WTC11 (cell line): Measurements from ENCODE around the gene NT5C1A. TPM values are rescaled to one million over a fixed set of nuclear protein-coding genes. Genes with fewer than 3 reads are reported as not detected.

Experiments used
- ATAC-seq: fragments of 200-7000 bp; cut with Tn5 transposase; 2 replicates; pipeline ENCODE4 v1.10.0; 2021; ENCODE audit warnings: mild to moderate bottlenecking, moderate library complexity
- CTCF ChIA-PET: fragments of 300-600 bp; sonication (Branson Sonifier 250); formaldehyde crosslinking; loops from one replicate; lab custom pipeline; 2021; ENCODE audit warnings: antibody characterized with exemption; lab: Charles Lee
- POLR2A ChIA-PET: fragments of 350-600 bp; sonication (Branson Sonifier 250); formaldehyde crosslinking; loops from one replicate; lab custom pipeline; 2021; ENCODE audit warnings: antibody characterized with exemption; lab: Charles Lee
- DNase-seq: peaks from one replicate; pipeline ENCODE4 v3.0.0; 2021; ENCODE audit warnings: low spot score
- H3K27ac Mint-ChIP-seq: 2 replicates; pipeline ENCODE4 v1.8.0; 2021; ENCODE audit warnings: mixed read lengths
- H3K27me3 Mint-ChIP-seq: 2 replicates; pipeline ENCODE4 v1.8.0; 2021; ENCODE audit warnings: low read depth, mild to moderate bottlenecking, moderate library complexity, mixed read lengths
- H3K36me3 Mint-ChIP-seq: 2 replicates; pipeline ENCODE4 v1.8.0; 2021; ENCODE audit warnings: mixed read lengths
- H3K4me1 Mint-ChIP-seq: 2 replicates; pipeline ENCODE4 v1.8.0; 2022; ENCODE audit warnings: mixed read lengths
- H3K4me3 Mint-ChIP-seq: 2 replicates; pipeline ENCODE4 v1.8.0; 2021; ENCODE audit warnings: mild to moderate bottlenecking, moderate library complexity, mixed read lengths
- H3K9me3 Mint-ChIP-seq: 2 replicates; pipeline ENCODE4 v1.8.0; 2021; ENCODE audit warnings: mixed read lengths
- ELF4 ChIP-seq: sonication (generic); formaldehyde crosslinking; IDR thresholded peaks from 2 replicates; pipeline ENCODE4 v1.8.1; 2022; ENCODE audit warnings: low read depth, mild to moderate bottlenecking, moderate library complexity, missing genetic modification reagents
- GABPB1 ChIP-seq: sonication (generic); formaldehyde crosslinking; IDR thresholded peaks from 2 replicates; pipeline ENCODE4 v1.8.1; 2023; ENCODE audit warnings: mild to moderate bottlenecking, missing genetic modification reagents
- GTF2I ChIP-seq: fragments of 250-450 bp; sonication (Bioruptor Pico); conservative IDR thresholded peaks from 2 replicates; pipeline ENCODE4 v1.4.0; 2021; ENCODE audit warnings: mild to moderate bottlenecking
- IRF2 ChIP-seq: sonication (generic); formaldehyde crosslinking; IDR thresholded peaks from 2 replicates; pipeline ENCODE4 v1.8.0; 2022; ENCODE audit warnings: low read depth, missing genetic modification reagents, borderline replicate concordance
- MYBL2 ChIP-seq: sonication (generic); formaldehyde crosslinking; IDR thresholded peaks from 2 replicates; pipeline ENCODE4 v1.8.1; 2023; ENCODE audit warnings: mild to moderate bottlenecking, moderate library complexity, missing genetic modification reagents
- SOX15 ChIP-seq: fragments of 250-450 bp; sonication (Bioruptor Pico); IDR thresholded peaks from 2 replicates; pipeline ENCODE4 v1.9.0; 2021; ENCODE audit warnings: mild to moderate bottlenecking
- total RNA-seq: library from RNA; stranded (reverse); gene quantifications from 3 replicates; pipeline ENCODE4 v1.2.3, GENCODE V29; 2021
- TF ChIP-seq, protein P1 (sequence below): sonication (generic); formaldehyde crosslinking; conservative IDR thresholded peaks from 2 replicates; pipeline ENCODE4 v1.8.1; 2022; ENCODE audit warnings: mild to moderate bottlenecking, missing genetic modification reagents
- TF ChIP-seq, protein P2 (sequence below): fragments of 200-600 bp; IDR thresholded peaks from 2 replicates; pipeline ENCODE4 v1.8.0; 2022; ENCODE audit warnings: antibody characterized with exemption
- TF ChIP-seq, protein P3 (sequence below): sonication (generic); formaldehyde crosslinking; IDR thresholded peaks from 2 replicates; pipeline ENCODE4 v1.8.0; 2022; ENCODE audit warnings: mild to moderate bottlenecking, missing genetic modification reagents
- TF ChIP-seq, protein P4 (sequence below): sonication (generic); formaldehyde crosslinking; IDR thresholded peaks from 2 replicates; pipeline ENCODE4 v1.8.1; 2023; ENCODE audit warnings: mild to moderate bottlenecking, moderate library complexity, missing genetic modification reagents
- TF ChIP-seq, protein P5 (sequence below): sonication (generic); formaldehyde crosslinking; IDR thresholded peaks from 2 replicates; pipeline ENCODE4 v1.8.0; 2023; ENCODE audit warnings: mild to moderate bottlenecking, missing genetic modification reagents
- TF ChIP-seq, protein P6 (sequence below): sonication (generic); formaldehyde crosslinking; IDR thresholded peaks from 2 replicates; pipeline ENCODE4 v1.8.1; 2023; ENCODE audit warnings: mild to moderate bottlenecking, missing genetic modification reagents, moderate library complexity

The NT5C1A gene
- total RNA-seq, 1 experiment from 2014 or later, result not detected

DNA sequence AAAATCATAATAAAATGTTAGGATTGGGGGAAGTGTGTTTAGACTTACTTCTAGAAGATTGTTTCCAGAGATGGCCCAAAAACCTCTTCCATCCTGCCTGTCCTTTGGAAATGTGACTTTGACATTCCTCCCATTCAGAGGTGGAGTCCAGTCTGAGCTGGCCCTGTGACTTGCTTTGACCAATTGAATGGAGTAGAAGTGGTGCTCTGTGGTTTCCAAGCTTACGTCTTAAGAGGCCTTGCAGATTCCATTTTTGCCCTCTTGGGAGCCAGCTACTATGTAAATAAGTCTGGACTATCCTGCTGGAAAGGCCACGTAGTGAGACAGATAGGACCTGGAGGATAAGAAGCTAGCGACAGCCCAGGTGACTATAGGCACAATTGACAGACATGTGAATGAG lies 1.3 kb upstream of the NT5C1A start:
- TF ChIP-seq ELF4 (CRISPR knock-in tag), result no peak
- TF ChIP-seq, protein P1, sequence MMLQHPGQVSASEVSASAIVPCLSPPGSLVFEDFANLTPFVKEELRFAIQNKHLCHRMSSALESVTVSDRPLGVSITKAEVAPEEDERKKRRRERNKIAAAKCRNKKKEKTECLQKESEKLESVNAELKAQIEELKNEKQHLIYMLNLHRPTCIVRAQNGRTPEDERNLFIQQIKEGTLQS (CRISPR knock-in tag), result no peak
- TF ChIP-seq, protein P2, sequence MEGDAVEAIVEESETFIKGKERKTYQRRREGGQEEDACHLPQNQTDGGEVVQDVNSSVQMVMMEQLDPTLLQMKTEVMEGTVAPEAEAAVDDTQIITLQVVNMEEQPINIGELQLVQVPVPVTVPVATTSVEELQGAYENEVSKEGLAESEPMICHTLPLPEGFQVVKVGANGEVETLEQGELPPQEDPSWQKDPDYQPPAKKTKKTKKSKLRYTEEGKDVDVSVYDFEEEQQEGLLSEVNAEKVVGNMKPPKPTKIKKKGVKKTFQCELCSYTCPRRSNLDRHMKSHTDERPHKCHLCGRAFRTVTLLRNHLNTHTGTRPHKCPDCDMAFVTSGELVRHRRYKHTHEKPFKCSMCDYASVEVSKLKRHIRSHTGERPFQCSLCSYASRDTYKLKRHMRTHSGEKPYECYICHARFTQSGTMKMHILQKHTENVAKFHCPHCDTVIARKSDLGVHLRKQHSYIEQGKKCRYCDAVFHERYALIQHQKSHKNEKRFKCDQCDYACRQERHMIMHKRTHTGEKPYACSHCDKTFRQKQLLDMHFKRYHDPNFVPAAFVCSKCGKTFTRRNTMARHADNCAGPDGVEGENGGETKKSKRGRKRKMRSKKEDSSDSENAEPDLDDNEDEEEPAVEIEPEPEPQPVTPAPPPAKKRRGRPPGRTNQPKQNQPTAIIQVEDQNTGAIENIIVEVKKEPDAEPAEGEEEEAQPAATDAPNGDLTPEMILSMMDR, result no peak
- Mint-ChIP-seq H3K27ac (no peak overlapping the region), H3K36me3 (no peaks in the 10 kb centered on the region), H3K27me3 (peaks cover 99% of the 10 kb centered on the region), H3K9me3 (no peaks in the 10 kb centered on the region), H3K4me1 (no peaks in the 10 kb centered on the region), H3K4me3 (no peak overlapping the region)
- DNase-seq (no peak), ATAC-seq (no peak)
- CTCF ChIA-PET, result interaction anchor here (0.7 to 6.1 kb wide), 19 partner anchors 8 to 134 kb away, joined by 3 to 90 read pairs (median 11); partner anchors contain the start of genes HPCAL4 and PPIE
- POLR2A ChIA-PET, result no interaction called here

DNA sequence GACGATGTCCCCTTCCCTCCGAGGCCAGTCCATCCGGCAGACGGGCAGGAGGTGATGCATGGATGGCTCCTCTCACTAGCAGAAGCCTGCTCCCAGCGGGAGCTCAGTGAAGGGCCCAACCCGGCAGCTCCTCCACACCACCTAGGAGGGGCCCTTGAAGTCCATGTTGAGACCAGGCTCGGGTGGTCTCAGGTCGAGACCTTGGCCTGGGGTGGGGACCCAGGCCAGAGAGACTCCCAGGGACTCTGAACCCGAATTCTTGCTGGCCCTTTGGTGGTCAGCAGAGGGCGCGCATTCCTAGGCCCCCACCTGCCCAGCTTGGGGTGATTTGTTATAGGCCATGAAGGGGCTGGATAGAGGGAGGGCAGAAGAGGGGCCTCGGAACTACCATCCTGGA lies 642 bp upstream of the NT5C1A start:
- ATAC-seq, result peak; percentile 64
- peaks cover 100% of the 10 kb centered on the region for H3K27me3 Mint-ChIP-seq
- H3K36me3 Mint-ChIP-seq, result no peaks in the 10 kb centered on the region
- peak; percentile 68 for DNase-seq
- H3K4me3 Mint-ChIP-seq, result peak overlapping the region; percentile 63
- ChIA-PET CTCF (interaction anchor here (0.7 to 6.1 kb wide), 28 partner anchors 9 to 134 kb away, joined by 3 to 90 read pairs (median 8); partner anchors contain the start of genes HEYL, HPCAL4 and PPIE), POLR2A (interaction anchor here (0.7 to 1.3 kb wide), 2 partner anchors 14 to 29 kb away, joined by 3 to 6 read pairs; no protein-coding TSS in a partner anchor)
- H3K4me1 Mint-ChIP-seq, result no peaks in the 10 kb centered on the region
- no peak for TF ChIP-seq IRF2
- no peak for TF ChIP-seq GABPB1 (CRISPR knock-in tag)
- TF ChIP-seq, protein P2, result peak; percentile 33; the same call in 1 of the 2 replicates
- TF ChIP-seq MYBL2, result no peak
- TF ChIP-seq, protein P3, sequence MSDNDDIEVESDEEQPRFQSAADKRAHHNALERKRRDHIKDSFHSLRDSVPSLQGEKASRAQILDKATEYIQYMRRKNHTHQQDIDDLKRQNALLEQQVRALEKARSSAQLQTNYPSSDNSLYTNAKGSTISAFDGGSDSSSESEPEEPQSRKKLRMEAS (CRISPR knock-in tag), result no peak
- TF ChIP-seq GTF2I (CRISPR knock-in tag), result no peak
- no peak overlapping the region for H3K27ac Mint-ChIP-seq
- H3K9me3 Mint-ChIP-seq, result no peaks in the 10 kb centered on the region

DNA sequence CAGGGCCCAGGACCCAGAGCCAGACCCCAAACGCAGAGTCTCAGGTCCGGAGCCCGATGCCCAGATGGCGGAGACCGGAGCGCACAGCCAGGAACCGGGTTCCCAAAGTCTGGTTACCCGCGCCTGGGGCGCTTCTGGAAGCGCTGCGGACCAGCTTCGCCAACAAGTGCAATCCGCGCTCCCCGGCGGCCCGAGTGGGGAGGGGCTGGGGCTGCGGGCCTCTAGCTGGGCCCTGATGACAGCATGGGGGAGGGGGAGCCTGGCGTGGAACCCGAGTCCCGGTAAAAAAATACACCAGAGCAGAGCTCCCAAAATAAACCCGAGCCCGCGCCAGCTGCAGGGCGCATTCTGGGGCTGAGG lies 494 bp downstream of the NT5C1A start:
- Mint-ChIP-seq H3K4me1 (no peaks in the 10 kb centered on the region), H3K36me3 (no peaks in the 10 kb centered on the region), H3K27ac (no peak overlapping the region), H3K4me3 (peak overlapping the region; percentile 63), H3K9me3 (no peaks in the 10 kb centered on the region), H3K27me3 (peaks cover 100% of the 10 kb centered on the region)
- ATAC-seq, result peak; percentile 11
- peak; percentile 53 for DNase-seq
- TF ChIP-seq SOX15, result no peak
- TF ChIP-seq, protein P4, sequence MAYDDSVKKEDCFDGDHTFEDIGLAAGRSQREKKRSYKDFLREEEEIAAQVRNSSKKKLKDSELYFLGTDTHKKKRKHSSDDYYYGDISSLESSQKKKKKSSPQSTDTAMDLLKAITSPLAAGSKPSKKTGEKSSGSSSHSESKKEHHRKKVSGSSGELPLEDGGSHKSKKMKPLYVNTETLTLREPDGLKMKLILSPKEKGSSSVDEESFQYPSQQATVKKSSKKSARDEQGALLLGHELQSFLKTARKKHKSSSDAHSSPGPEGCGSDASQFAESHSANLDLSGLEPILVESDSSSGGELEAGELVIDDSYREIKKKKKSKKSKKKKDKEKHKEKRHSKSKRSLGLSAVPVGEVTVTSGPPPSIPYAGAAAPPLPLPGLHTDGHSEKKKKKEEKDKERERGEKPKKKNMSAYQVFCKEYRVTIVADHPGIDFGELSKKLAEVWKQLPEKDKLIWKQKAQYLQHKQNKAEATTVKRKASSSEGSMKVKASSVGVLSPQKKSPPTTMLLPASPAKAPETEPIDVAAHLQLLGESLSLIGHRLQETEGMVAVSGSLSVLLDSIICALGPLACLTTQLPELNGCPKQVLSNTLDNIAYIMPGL (CRISPR knock-in tag), result peak; percentile 35; the same call in 1 of the 2 replicates
- TF ChIP-seq, protein P5, sequence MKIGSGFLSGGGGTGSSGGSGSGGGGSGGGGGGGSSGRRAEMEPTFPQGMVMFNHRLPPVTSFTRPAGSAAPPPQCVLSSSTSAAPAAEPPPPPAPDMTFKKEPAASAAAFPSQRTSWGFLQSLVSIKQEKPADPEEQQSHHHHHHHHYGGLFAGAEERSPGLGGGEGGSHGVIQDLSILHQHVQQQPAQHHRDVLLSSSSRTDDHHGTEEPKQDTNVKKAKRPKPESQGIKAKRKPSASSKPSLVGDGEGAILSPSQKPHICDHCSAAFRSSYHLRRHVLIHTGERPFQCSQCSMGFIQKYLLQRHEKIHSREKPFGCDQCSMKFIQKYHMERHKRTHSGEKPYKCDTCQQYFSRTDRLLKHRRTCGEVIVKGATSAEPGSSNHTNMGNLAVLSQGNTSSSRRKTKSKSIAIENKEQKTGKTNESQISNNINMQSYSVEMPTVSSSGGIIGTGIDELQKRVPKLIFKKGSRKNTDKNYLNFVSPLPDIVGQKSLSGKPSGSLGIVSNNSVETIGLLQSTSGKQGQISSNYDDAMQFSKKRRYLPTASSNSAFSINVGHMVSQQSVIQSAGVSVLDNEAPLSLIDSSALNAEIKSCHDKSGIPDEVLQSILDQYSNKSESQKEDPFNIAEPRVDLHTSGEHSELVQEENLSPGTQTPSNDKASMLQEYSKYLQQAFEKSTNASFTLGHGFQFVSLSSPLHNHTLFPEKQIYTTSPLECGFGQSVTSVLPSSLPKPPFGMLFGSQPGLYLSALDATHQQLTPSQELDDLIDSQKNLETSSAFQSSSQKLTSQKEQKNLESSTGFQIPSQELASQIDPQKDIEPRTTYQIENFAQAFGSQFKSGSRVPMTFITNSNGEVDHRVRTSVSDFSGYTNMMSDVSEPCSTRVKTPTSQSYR, result no peak
- TF ChIP-seq, protein P6, sequence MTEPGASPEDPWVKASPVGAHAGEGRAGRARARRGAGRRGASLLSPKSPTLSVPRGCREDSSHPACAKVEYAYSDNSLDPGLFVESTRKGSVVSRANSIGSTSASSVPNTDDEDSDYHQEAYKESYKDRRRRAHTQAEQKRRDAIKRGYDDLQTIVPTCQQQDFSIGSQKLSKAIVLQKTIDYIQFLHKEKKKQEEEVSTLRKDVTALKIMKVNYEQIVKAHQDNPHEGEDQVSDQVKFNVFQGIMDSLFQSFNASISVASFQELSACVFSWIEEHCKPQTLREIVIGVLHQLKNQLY (CRISPR knock-in tag), result no peak
- CTCF ChIA-PET, result interaction anchor here (1.4 to 6.1 kb wide), 18 partner anchors 8 to 132 kb away, joined by 4 to 90 read pairs (median 14); partner anchors contain the start of genes HEYL and HPCAL4
- POLR2A ChIA-PET, result interaction anchor here (1.3 kb wide), 1 partner anchor 13 kb away, joined by 6 read pairs; no protein-coding TSS in a partner anchor
